Stimulated activated naive CD4-positive, alpha-beta T cell (primary cell): ENCODE data around the gene ENPEP.
"Not testable (repeated sequence)": the region's sequence is repeated elsewhere in the genome, so short reads cannot be mapped to it uniquely, and the experiment has no call there.

Experiments used
- DNase-seq, 6 experiments: peaks; one replicate each; lab custom pipeline; 2025; lab: John Stamatoyannopoulos, UW

Gene ENPEP

GRCh38 chr4:110475881-110476818 lies at the start of gene ENPEP:
Gene ENPEP, plus strand, starts transcription at chr4:110476155. Its CDS starts 260 bp downstream, at chr4:110476415.
- no peak for DNase-seq

- not testable (repeated sequence) for DNase-seq
Observed at GRCh38 chr4:110431805-110432204, 44.1 kb upstream of the ENPEP start.

- DNase-seq: not testable (repeated sequence)
Observed at GRCh38 chr4:110437292-110437691, 38.7 kb upstream of the ENPEP start.

GRCh38 chr4:110439209-110439608 lies 36.7 kb upstream of the ENPEP start:
- DNase-seq: not testable (repeated sequence)

GRCh38 chr4:110442309-110442708 lies 33.6 kb upstream of the ENPEP start:
- no peak for DNase-seq

- DNase-seq: no peak
Observed at GRCh38 chr4:110442788-110443187, 33.2 kb upstream of the ENPEP start.

- no peak for DNase-seq
Observed at GRCh38 chr4:110449947-110450346, 26.0 kb upstream of the ENPEP start.

- DNase-seq: no peak
Observed at GRCh38 chr4:110452546-110452945, 23.4 kb upstream of the ENPEP start.

- no peak for DNase-seq
Observed at GRCh38 chr4:110454441-110454840, 21.5 kb upstream of the ENPEP start.

GRCh38 chr4:110458494-110459266 lies 17.3 kb upstream of the ENPEP start:
- no peak for DNase-seq

GRCh38 chr4:110460074-110460746 lies 15.7 kb upstream of the ENPEP start:
- no peak for DNase-seq

GRCh38 chr4:110467400-110467799 lies 8.6 kb upstream of the ENPEP start:
- DNase-seq: no peak

- no peak for DNase-seq
Observed at GRCh38 chr4:110472583-110473329, 3.2 kb upstream of the ENPEP start.

- DNase-seq: no peak
Observed at GRCh38 chr4:110474481-110474880, 1.5 kb upstream of the ENPEP start.

GRCh38 chr4:110475080-110475479 lies 875 bp upstream of the ENPEP start:
- not testable (repeated sequence) for DNase-seq

GRCh38 chr4:110477836-110478235 lies 1.9 kb downstream of the ENPEP start:
- DNase-seq: no peak

GRCh38 chr4:110480031-110480549 lies 4.1 kb downstream of the ENPEP start:
- no peak for DNase-seq

- no peak for DNase-seq
Observed at GRCh38 chr4:110480746-110481271, 4.9 kb downstream of the ENPEP start.

- DNase-seq: no peak
Observed at GRCh38 chr4:110483516-110483915, 7.6 kb downstream of the ENPEP start.

- no peak for DNase-seq
Observed at GRCh38 chr4:110484029-110484428, 8.1 kb downstream of the ENPEP start.

GRCh38 chr4:110484767-110485166 lies 8.8 kb downstream of the ENPEP start:
- DNase-seq: no peak
